GM18873 (cell line): Measurements from ENCODE around the gene PEX10.
"Not testable (repeated sequence)": the region's sequence is repeated elsewhere in the genome, so short reads cannot be mapped to it uniquely, and the experiment has no call there.

Experiments
- ATAC-seq: cut with Tn5 transposase; IDR thresholded peaks from one replicate; pipeline ENCODE4 v1.9.1; 2021; ENCODE audit warnings: mild to moderate bottlenecking, moderate library complexity, moderate number of reproducible peaks; ENCODE audit not compliant: unreplicated experiment, low FRiP score

Gene PEX10

DNA sequence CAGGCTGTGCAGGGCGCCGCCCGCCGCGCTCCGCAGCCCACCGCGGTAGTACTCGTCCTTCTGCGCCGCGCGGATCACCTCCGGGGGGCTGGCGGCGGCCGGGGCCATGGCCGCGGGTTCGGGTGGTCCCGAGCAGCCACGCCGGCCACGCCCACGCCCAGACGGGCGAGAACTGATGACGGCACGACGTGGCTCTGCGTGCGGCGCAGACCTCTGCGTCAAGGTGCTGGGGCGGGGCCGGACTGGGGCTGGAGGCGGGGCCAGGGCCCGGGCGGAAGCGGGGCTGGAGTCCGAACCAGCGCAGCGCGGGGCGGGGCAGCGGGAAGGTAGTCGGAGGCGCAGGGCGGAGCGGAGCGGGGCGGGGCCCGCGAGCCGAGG is at the start of gene PEX10:
PEX10 (minus strand) TSS at position 170 of the 378 bp plus-strand sequence; CDS start at position 108, 62 bp downstream.
- ATAC-seq, result peak; percentile 57

DNA sequence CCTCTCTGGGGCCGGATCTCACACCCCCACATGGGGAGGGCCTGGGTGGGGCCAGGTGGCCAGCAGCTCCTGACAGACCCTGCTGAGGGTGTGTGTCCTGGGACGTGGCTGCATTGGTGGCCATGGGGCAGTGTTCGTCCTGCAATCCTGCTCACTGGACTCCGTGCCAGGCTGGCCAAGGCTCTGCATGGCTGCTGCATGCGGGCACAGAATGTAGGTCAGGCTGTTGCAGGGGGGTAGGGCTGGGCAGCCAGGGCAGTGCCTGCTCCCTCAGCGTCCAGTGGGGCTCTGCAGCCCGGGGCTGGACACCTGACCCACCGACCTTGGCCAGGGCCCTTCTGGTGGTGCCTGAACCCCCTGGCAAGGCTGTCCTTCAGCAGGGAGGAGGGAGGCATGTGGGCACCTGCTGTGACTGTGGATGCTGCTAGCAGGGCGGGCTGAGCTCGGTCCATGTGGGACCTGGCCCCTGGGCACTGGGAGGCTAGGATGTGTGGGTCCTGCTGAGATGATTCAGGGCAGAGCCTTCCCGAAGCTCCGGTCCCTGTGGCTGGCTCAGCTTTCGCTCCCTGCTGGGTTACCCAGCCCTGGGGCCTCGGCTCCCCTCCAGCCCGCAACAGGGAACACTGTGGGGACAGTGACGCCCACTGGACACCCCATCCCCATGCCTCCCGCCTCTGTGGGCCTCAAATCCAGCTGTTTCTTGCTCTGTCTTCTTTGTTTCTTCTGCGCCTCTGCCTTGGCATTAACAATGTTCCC is 48.8 kb upstream of the PEX10 start:
- ATAC-seq, result no peak

DNA sequence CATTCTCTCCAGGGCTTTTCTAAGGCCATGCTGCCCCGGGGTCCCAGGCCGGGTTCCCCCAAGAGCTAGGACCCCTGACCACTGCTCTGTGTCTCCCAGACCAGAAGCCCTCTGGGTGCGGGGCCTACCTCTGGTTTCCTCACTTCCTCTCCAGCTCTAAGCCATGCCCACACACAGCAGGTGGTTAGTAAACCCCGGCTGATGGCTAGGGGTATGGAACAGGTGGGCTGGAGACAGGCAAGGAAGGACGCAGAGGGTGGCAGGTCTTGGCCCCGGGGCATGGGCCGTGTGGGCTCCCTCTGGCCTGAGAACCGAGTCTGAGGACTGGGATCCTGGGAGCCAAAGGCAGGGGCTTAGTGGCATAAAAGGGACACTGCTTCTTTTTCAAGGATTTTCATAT is 47.8 kb upstream of the PEX10 start:
- ATAC-seq, result no peak

DNA sequence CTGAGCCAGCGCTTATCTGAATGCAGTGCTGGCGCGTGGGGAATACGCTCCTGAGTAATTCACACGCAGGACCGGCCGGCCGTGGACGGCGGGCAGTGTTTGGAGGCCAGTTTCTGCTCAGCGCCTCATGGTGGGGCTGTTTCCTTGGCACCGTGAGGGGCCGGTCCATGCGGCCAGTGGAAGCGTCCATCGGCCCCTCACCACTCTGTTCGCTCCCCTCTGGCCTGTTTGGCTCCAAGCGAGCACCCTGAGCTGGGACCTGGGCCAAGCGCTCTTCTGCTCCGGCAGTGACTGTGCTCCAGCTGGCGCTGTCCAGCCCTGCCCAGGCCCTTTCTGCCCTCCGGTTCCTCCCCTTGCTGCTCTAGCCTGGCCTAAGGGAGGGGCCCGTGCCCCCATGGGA is 47.4 kb upstream of the PEX10 start:
- no peak for ATAC-seq

DNA sequence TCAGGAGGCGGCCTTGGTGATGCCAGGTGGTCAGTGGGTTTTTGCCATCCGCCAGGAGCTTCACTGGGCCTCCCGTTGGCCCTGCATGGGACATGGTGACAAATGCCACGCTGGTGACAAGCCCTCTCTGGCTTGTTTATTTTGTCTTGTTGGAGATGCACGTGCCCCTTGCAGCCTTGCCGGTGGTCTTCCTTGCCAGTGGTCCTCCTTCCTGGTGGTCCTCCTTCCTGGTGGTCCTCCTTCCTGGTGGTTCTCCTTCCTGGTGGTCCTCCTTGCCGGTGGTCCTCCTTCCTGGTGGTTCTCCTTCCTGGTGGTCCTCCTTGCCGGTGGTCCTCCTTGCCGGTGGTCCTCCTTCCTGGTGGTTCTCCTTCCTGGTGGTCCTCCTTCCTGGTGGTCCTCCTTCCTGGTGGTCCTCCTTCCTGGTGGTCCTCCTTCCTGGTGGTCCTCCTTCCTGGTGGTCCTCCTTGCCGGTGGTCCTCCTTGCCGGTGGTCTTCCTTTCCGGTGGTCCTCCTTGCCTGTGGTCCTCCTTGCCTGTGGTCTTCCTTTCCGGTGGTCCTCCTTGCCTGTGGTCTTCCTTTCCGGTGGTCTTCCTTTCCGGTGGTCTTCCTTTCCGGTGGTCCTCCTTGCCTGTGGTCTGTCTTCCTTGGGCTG is 46.9 kb upstream of the PEX10 start:
- not testable (repeated sequence) for ATAC-seq

DNA sequence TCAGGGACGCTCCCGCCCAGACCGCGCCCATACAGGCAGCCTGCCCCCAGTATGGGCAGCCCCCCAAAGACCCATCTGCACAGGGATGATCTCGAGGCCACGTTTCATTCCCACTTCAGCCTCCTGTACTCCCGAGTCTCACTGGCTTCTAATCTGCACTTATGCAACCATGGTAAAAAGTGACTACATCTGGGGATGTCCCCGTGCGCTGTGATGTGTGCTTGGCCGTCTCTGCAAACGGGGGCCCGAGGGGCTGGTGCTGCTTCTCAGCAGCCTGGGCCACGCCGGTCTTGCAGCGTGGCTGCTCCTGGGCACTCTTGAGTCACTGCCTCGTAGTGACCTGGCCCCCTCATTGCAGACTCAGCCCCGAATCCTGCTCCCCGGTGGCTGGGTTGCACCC is 46.3 kb upstream of the PEX10 start:
- no peak for ATAC-seq

DNA sequence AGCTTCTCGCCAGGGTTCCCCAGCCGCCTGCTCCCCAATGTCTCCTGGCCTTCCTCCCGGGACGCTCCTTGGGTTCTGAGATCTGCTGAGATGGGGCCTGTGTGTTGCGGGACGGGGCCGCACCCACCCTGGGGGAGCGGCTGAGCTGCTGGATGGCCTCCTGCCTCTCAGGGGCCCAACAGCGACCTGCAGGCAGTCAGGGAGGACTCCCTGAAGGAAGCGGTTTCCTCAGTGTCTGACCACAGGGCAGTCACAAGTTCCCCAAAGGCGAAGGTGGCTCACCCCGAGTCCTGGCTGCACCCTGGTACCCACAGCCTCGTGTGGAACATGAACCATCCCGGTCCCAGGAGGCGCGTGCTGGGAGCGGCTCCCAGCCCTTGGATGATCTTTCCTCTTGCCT is 45.1 kb upstream of the PEX10 start:
- no peak for ATAC-seq

DNA sequence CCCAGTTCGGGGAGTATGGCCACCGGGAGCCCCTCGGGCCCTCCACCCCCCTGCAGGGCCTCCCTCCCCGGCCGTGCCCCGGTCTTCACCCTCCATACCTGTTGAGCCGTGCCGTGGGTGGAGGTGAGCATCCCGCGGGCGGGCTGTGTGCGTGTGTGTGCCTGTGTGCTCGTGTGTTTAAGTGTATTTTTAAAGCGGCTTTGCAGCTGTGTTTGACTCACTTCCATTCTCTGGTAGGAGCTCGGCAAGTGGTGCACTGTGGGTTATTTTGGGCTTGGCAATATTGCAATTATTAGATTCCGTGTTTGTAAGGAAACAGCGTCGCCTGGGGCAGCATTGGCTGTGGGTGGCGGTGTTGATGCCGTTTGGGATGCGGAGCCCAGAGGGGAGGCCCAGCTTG is 43.4 kb upstream of the PEX10 start:
- no peak for ATAC-seq

DNA sequence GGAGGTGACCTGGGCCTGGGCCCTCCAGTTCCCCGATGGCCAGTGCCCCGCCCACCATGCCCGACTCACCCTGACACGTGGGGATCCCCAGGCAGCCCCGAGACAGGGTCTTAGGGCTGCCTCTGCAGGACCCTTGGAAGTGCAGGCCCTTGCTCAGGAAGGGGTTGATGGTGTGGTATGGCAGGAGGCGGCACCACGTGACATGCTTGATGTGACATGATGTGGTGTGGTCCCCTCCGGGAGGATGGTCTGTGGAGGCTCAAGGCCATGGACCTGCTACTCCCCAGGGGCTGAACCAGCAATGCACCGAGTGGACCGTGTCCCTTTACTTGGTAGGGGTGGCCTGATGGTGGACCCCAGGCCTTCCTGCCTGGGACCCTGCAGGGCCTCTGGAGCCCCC is 41.9 kb upstream of the PEX10 start:
- no peak for ATAC-seq

DNA sequence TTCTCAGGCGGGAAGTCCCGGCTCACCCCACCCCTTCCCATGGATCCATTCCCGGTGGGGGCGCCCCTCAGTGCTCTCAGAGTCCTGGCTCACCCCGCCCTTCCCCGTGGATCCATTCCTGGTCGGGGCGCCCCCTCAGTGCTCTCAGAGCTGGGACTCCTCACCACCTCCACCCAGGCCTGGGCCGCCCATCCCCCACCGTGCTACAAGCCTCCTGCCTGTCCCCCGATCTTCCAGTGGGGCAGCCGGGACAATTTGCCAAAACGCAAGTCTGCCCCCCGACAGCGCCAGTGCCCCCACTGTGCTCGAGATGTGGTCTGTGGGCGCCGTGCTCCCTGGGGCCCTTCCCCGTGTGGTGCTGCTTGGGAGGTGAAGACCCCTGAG is 40.6 kb upstream of the PEX10 start:
- ATAC-seq, result no peak

DNA sequence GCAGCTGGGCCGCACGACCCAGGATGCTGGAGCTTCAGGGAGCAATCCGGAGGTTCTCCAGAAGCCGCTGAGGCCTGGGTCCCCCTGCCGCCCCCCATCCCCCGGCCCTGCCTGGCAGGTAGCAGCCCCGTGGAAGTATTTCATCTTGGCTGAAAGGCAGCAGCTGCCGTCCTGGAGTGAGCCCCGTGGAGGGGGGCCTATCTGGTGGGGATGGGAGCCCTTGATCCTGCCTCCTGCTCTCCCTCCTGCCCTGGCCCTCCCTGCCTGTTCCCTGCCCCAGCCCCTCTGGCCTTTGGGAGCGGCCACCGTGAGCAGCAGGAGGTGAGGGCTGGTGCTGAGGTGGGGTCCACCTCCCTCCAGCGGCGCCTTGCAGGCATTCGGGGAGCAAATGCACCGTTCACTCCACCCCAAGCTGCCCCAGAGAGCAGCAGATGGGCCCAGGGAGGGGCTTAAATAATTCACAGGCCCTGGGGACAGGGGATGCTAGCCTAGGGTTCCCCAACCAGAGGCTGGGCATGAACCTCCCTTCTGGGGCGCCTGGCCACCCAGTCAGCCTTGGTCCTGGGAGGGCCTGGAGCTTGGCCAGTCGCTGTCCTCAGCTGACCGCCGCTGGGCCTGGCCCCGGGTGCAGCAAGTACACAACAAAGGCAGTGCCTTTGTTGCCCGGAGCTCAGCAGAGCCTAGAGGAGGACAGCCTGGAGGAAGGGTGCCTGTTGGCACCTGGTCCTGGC is 40.0 kb upstream of the PEX10 start:
- no peak for ATAC-seq

DNA sequence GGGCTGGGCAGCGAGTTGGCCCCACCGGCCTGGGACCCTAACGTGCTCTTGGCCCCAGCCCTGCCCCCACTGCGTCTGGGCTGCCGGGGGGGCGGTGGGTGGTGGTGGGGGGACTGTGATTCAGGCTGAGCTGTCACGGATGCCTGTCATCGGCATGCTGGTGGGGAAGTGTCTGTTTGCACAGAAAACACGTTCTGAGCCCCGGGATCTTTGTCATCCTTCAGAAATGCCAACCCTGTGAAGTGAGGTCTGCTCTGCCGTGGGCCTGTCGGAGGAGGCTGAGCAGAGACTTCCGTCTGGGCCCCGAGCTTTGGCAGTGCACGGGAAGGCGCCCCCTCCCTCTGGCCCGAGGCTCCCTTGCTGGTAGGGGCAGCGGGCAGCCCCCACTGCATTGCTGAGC is 39.4 kb upstream of the PEX10 start:
- ATAC-seq, result no peak

DNA sequence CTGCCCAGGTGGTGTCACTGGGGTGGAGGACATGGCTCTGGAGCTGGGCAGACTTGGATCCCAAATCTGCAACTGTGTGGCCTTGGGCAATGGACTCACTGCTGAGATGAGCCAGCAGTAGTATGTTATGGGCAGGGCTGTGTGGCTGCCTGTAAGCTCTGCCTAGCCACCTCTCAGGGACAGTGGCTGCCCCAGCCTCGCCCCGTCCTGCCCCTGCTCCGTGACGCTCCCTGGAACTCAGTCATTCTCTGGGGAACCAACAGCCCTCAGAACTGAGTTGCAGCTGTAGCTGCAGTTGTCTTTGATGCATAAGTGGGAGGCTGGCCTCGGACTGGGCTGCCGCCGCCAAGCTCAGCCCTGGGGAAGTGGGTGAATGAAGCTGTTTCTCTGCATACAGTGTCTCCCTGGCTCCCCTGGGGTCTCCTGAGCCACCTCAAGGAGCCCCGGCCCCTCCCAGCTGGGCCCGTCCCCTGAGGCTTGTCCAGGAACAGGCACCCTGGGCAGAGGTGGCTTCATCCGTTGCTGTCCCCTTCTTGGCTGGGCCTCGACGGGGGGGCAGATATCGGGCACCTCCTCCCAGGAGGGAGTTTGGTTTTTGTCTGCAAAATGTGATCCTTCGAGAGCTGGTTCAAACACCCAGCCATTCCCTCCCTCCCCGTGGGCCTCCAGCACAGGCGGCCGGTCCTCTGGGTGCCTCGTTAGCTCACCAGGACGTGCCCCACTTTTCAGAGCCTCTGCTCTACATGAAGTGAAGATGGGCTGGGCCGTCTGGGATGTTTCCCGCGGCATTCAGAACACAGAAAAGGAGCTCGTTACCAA is 37.5 kb upstream of the PEX10 start:
- ATAC-seq, result no peak

DNA sequence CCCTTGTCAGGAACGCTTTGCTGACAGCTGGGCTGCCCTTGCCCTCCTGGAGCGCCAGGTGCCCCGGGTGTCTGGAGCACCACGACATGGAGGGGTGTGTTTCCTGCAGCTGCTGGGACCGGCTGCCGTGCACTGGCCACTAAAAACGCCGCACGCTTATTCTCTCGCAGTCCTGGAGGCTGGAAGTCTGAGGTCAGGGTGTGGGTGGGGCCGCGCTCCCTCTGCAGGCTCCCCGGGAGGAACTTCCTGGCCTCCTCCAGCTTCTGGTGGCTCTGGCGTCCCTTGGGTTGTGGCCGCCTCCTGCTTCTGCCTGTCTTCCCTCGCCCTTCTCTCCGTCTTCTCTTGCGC is 35.7 kb upstream of the PEX10 start:
- no peak for ATAC-seq

DNA sequence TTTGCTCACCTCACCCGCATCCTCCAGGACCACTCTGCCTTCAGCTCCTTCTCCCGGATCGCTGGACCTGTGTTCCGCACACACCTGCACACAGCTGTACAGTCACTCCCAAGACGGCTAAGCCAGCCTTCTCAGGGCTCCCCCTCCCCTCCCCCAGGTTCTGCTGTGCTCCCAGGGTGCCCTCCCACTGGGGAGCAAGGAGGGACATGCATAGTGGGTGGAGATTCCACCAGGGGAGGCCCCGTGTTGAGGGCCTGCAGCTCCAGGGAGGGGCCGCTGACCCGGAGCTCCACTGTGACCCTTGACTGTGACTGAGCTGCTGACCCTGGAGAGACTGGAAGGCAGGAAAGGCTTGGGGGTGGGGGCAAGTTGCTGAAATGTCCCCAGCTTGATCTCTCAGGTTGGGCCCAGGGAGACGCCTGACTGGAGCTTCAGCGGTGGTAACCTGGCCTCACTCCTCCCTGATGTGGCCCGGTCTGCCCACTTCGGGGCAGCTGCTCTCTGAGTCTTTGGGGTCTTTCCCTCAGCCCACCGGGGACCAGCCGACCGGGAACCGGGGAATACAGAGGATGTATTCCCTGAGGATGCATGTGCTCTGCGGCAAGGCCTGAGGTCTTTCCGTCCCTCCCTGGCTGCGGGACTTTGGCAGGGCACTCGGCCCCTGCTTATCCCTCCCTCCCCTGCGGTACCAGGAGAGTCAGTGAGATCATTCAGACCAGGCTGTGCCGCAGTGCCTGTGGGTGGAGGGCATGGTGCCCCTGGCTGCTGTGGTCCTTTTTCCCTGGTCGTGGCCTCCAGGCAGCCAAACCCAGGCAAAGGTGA is 35.1 kb upstream of the PEX10 start:
- ATAC-seq, result no peak

DNA sequence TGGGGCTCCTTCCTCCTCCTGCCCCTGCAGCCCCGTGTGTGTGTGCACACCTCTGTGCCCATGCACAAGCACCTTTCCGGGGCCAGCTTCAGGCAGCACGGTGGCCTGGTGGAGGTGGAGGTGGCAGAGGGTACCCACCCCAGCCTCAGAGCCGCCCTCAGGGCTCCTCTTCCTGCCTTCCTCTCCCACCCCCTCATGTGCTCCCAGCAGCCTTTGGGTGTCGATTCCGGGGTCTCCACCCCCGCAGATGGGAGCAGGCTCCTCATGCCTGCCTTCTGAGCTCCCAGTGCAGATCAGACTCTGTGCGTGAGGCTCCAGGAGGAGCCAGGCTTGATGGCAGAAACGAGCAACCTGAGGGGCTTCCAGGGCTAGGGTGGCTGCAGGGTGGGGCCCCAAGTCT is 34.5 kb upstream of the PEX10 start:
- ATAC-seq, result no peak

DNA sequence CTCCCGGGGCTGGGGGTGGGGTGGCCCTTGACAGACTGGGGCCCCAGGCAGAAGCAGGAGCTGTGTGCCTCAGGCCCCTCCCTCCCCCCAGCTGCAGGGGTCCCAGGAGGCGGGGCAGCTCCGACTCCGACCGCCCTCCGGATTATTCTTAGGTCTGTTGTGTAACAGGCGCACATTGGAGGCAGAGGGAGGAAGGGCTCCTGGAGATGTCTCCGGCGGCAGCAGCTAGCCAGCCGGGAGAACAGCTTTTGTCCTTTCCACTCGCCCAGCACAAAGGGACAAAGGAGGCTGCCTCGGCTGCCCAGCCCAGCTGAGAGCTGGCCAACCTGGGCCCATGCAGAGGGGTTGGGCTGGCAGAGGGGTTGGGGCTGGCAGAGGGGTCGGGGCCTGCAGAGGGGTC is 34.0 kb upstream of the PEX10 start:
- ATAC-seq, result no peak

DNA sequence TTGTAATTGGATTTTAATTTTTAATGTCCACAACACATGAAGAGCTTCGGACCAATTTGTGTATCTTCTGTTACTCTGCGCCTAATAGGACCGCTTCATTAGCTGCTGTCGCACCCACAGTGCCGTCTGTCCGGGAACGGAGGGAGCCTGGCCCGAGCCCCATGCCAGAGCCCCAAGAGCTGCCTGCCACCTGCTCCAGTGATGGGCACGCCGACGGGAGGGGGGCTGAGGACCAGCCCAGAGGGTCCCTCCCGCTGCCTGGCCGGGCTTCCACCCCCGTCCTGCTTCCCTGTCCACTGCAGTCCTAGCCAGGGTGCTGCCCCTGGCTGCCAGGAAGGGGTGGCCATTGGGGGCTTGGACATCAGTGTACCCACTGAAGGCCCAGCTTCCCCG is 33.5 kb upstream of the PEX10 start:
- ATAC-seq, result no peak

DNA sequence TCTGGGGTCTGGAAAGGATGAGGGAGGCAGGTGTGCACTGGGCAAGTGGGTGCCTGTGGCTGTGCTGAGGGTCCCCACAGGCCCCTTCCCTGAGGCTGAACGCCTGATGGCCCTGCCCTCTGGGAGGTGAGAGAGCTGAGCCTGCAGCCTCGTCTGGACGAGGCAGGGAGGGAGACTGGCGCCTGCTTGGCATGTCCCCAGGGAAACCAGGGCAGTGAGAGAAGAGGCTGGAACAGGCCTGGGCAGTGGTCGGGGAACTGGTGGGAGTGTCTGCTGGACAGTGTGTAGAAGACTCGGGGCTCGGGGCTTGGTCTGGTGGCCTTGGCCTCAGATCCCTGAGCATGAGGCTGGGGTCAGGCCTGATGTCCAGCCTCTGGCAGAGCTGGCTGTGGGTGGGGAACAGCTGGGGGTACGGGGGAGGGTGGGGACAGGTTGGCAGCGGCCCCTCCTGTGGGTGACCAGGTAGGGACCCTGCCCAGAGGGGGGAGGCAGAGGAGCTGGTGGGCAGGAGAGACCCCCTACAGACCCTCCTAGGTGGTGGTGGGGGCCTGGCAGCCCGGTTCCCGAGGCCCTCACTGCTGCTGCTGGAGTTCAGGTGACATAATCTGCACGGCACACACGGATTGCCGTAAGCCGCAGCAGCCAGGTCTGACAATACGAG is 32.9 kb upstream of the PEX10 start:
- no peak for ATAC-seq

DNA sequence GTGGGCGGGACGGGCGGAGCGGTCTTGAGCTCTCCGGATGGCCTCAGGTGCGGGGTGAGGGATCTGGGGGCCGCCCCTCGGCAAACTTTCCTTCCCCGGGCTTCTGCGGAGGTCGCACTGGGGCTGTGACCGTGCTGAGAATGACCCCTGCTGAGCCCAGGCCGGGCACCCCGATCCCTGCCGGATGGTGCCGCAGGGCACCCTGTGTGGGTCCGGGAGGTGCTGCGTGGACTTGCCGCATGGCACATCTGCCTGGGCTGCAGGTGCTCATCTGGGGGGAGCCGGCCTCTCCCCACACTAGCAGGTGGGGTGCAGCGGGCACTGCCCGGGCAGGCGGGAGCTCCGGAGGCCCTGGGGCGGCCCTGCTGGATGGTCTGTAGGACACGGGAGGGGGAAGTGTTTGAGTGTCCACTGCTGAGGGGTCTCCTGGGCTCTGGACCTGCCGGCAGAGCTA is 31.8 kb upstream of the PEX10 start:
- ATAC-seq, result no peak
